Smooth muscle cell (in vitro differentiated cells): ENCODE data around the gene NECTIN1. TPM values are rescaled to one million over a fixed set of nuclear protein-coding genes. Genes with fewer than 3 reads are reported as not detected.

Experiments
- DNase-seq: peaks from one replicate; lab custom pipeline; 2025; ENCODE audit not compliant: unreplicated experiment; lab: John Stamatoyannopoulos, UW
- H2AFZ ChIP-seq: fragments of 200-600 bp; sonication (generic); 2 replicates; pipeline ENCODE4 v1.6.0; 2016; ENCODE audit warnings: antibody characterized with exemption, low read depth, mild to moderate bottlenecking
- H3F3A ChIP-seq: fragments of 200-600 bp; sonication (generic); 2 replicates; pipeline ENCODE4 v1.6.0; 2017; ENCODE audit warnings: antibody characterized with exemption, low read depth
- H3K27ac ChIP-seq: fragments of 200-600 bp; sonication (generic); 2 replicates; pipeline ENCODE4 v1.5.1; 2016; ENCODE audit warnings: low read depth, mild to moderate bottlenecking
- H3K27me3 ChIP-seq: fragments of 200-600 bp; sonication (generic); 2 replicates; pipeline ENCODE4 v1.6.1; 2016; ENCODE audit warnings: low read depth, mild to moderate bottlenecking
- H3K36me3 ChIP-seq: fragments of 200-600 bp; sonication (generic); 2 replicates; pipeline ENCODE4 v1.5.1; 2016; ENCODE audit warnings: low read depth
- H3K4me1 ChIP-seq: fragments of 200-600 bp; sonication (generic); 2 replicates; pipeline ENCODE4 v1.5.1; 2016; ENCODE audit warnings: low read depth
- H3K4me2 ChIP-seq: fragments of 200-600 bp; sonication (generic); 2 replicates; pipeline ENCODE4 v1.6.0; 2016; ENCODE audit warnings: mild to moderate bottlenecking
- H3K4me3 ChIP-seq: fragments of 200-600 bp; sonication (generic); 2 replicates; pipeline ENCODE4 v1.5.1; 2016; ENCODE audit warnings: mild to moderate bottlenecking
- H3K79me2 ChIP-seq: fragments of 200-600 bp; sonication (generic); 2 replicates; pipeline ENCODE4 v1.6.0; 2016; ENCODE audit warnings: low read depth, mild to moderate bottlenecking
- H3K9ac ChIP-seq: fragments of 200-600 bp; sonication (generic); 2 replicates; pipeline ENCODE4 v1.6.0; 2016; ENCODE audit warnings: low read depth
- H3K9me3 ChIP-seq: fragments of 200-600 bp; sonication (generic); replicated peaks from 2 replicates; pipeline ENCODE4 v1.5.1; 2016; ENCODE audit warnings: low read depth
- H4K20me1 ChIP-seq: fragments of 200-600 bp; sonication (generic); 2 replicates; pipeline ENCODE4 v1.6.0; 2016; ENCODE audit warnings: low read depth
- CTCF ChIP-seq: fragments of 200-600 bp; sonication (generic); IDR thresholded peaks from 2 replicates; pipeline ENCODE4 v1.5.1; 2017; ENCODE audit warnings: borderline replicate concordance, mild to moderate bottlenecking, antibody characterized with exemption; ENCODE audit not compliant: insufficient read depth, poor library complexity, severe bottlenecking
- WGBS: methylation state at CpG from one replicate; pipeline ENCODE4 v1.1.7; 2016; ENCODE audit warnings: low lambda C conversion rate; 5-methylcytosine and 5-hydroxymethylcytosine counted together
- polyA plus RNA-seq: library from polyadenylated mRNA; unstranded; fragments of >200 nt; fragmentation: Nextera tagmentation; extraction: Ambion mirVana; gene quantifications from 2 replicates; pipeline ENCODE4 v1.2.1, GENCODE V29; 2016
- total RNA-seq: library from RNA; depleted of rRNA; stranded (reverse); fragments of >200 nt; gene quantifications from 2 replicates; pipeline ENCODE4 v1.2.3, GENCODE V29; 2014

Gene NECTIN1
- total and polyA plus RNA-seq, 2 experiments from 2014 or later: 4.9 to 10.1 TPM

GRCh38 chr11:119639642-119640205, 89.3 kb downstream of the NECTIN1 start:
- no peaks in the 10 kb centered on the region for H3K36me3 ChIP-seq
- no peak overlapping the region for H3K27ac ChIP-seq

GRCh38 chr11:119638851-119639250, 90.1 kb downstream of the NECTIN1 start:
- no peak for TF ChIP-seq CTCF
- peaks cover 9% of the 10 kb centered on the region for H3K4me1 ChIP-seq
- no peak overlapping the region for H2AFZ ChIP-seq
- no peak overlapping the region for H3K9ac ChIP-seq
- H3K27me3 ChIP-seq: no peaks in the 10 kb centered on the region
- no peaks in the 10 kb centered on the region for H3F3A ChIP-seq
- H3K36me3 ChIP-seq: no peaks in the 10 kb centered on the region
- H3K4me3 ChIP-seq: no peak overlapping the region
- 82% methylated on average over 11 of the region's 11 CpGs for WGBS
- no peaks in the 10 kb centered on the region for H4K20me1 ChIP-seq
- no peaks in the 10 kb centered on the region for H3K79me2 ChIP-seq
- H3K27ac ChIP-seq: no peak overlapping the region
- no peaks in the 10 kb centered on the region for H3K9me3 ChIP-seq
- DNase-seq: no peak
- H3K4me2 ChIP-seq: no peak overlapping the region

More at GRCh38 chr11:119639642-119640205, 89.3 kb downstream of the NECTIN1 start:
- no peak for DNase-seq
- no peaks in the 10 kb centered on the region for H3K79me2 ChIP-seq
- 82% methylated on average over 11 of the region's 11 CpGs for WGBS
- H3K4me2 ChIP-seq: no peak overlapping the region
- no peaks in the 10 kb centered on the region for H3K9me3 ChIP-seq
- no peak overlapping the region for H3K4me3 ChIP-seq
- no peak overlapping the region for H2AFZ ChIP-seq
- no peak for TF ChIP-seq CTCF
- H4K20me1 ChIP-seq: no peaks in the 10 kb centered on the region
- peaks cover 9% of the 10 kb centered on the region for H3K4me1 ChIP-seq
- no peaks in the 10 kb centered on the region for H3F3A ChIP-seq
- no peaks in the 10 kb centered on the region for H3K27me3 ChIP-seq
- H3K9ac ChIP-seq: no peak overlapping the region

- H3K4me1 ChIP-seq: peaks cover 9% of the 10 kb centered on the region
- TF ChIP-seq CTCF: no peak
- H3F3A ChIP-seq: no peaks in the 10 kb centered on the region
- no peaks in the 10 kb centered on the region for H3K79me2 ChIP-seq
- no peak overlapping the region for H2AFZ ChIP-seq
- H3K36me3 ChIP-seq: no peaks in the 10 kb centered on the region
- no peaks in the 10 kb centered on the region for H3K27me3 ChIP-seq
- DNase-seq: no peak
- no peaks in the 10 kb centered on the region for H4K20me1 ChIP-seq
- no peak overlapping the region for H3K27ac ChIP-seq
- no peak overlapping the region for H3K4me2 ChIP-seq
- H3K9me3 ChIP-seq: no peaks in the 10 kb centered on the region
- WGBS: 91% methylated on average over 4 of the region's 4 CpGs
- no peak overlapping the region for H3K4me3 ChIP-seq
- H3K9ac ChIP-seq: no peak overlapping the region
Measured at GRCh38 chr11:119637481-119637880, 91.5 kb downstream of the NECTIN1 start.

- Histone ChIP-seq H4K20me1 (no peaks in the 10 kb centered on the region), H3K27ac (no peak overlapping the region), H3F3A (no peaks in the 10 kb centered on the region), H2AFZ (no peak overlapping the region), H3K27me3 (no peaks in the 10 kb centered on the region), H3K4me2 (no peak overlapping the region), H3K36me3 (no peaks in the 10 kb centered on the region), H3K4me1 (peaks cover 9% of the 10 kb centered on the region), H3K4me3 (no peak overlapping the region), H3K9me3 (no peaks in the 10 kb centered on the region), H3K79me2 (no peaks in the 10 kb centered on the region), H3K9ac (no peak overlapping the region)
- 98% methylated on average over 6 of the region's 8 CpGs for WGBS
- TF ChIP-seq CTCF: no peak
- DNase-seq: no peak
Measured at GRCh38 chr11:119635776-119636175, 93.2 kb downstream of the NECTIN1 start.
